ENCODE measurements around the gene ABTB2.
"Not testable (repeated sequence)": the region's sequence is repeated elsewhere in the genome, so short reads cannot be mapped to it uniquely, and the experiment has no call there.

The ABTB2 gene

GRCh38 chr11:34218756-34219155 is 139.1 kb downstream of the ABTB2 start:
- in situ Hi-C loops (cut with MboI; ENCODE audit: low sequenced_read_pairs) = not testable (repeated sequence)

GRCh38 chr11:34218067-34218466 is 139.7 kb downstream of the ABTB2 start:
- in situ Hi-C loops (cut with MboI; ENCODE audit: low sequenced_read_pairs) = no loop called here

DNA sequence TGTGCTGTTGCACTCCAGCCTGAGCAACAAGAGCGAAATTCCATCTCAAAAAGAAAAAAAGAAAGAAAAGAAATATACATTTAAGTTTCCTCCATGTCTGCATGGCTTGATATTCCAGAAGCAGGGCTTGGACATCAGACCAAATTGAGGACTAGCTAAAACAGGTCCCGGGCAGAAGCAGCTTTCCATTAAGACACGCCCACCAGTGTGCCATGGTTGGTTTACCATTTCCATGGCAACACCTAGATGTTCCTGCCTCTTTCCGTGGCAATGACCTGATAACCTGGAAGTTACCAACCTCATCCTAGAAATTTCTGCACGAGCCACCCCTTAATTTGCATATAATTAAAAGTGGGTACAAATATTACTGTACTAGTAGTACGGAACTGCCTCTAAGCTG is 141.1 kb downstream of the ABTB2 start:
- in situ Hi-C loops (cut with MboI; ENCODE audit: low sequenced_read_pairs) = no loop called here

DNA sequence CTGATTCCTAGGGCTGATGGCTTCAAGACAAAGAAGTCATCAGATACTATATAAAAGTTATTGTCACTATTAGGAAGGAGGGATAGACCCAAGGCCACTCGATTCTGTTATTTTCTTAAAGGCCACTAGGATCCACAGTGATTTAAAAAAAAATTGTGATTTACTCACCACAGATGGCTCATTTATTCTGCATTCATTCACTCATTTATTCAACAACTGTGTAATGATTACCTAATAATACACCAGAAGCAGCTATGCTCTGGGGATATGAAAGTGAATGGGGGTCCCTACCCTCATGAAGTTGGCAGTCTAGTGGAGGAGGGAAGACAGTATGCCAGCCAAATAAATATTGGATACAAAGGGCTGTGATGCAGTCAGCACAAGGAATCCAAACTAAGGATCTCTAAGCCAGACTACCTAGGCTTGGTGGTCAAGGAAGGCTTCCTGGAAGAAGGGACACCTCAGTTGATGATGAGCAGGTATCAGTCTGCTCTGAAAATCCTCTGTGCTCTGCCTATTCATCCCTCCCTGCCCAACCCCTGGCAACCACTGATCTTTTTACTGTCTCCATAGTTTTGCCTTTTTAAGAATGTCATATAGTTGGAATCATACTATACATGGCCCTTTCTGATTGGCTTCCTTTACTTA is 141.9 kb downstream of the ABTB2 start:
- in situ Hi-C loops (cut with MboI; ENCODE audit: low sequenced_read_pairs) = no loop called here

DNA sequence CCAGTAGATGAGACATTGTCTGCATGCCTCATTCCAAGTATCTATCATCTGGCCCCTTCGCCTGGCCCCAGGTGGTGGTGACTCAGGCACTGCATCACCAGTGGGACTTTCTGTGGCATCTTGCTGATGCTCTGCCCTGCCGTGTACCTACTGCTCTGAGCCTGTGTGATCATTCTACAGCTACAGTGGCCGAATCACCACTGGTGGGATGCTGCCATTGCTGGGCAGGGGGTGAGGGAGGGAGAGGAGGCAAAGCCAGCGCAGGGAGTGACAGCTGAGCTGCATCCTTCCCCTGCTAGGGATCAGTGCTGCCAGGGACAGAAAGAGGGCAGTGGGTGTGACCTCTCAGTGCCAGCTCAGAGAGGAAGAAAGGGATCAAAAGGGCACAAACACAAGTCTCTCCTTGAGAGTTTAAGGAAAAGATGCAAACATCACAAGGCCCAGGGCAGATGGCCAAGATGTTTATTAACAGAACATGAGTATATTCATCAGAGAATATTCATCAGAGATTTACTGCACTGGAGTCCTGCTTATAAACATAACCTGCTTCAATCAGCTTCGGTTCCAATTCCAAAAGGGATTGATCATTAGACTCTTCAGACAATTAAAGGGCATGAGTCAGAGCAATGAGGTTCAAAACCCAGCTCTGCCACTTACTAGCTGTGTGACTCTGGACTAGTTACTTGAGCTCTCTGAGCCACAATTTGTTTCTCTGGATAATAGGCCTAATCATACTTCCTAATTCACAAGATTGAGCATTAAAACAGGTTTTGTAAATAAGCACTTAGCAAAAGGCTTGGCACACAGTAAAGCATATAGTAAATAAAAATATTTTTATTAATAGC is 142.6 kb downstream of the ABTB2 start:
- in situ Hi-C loops (cut with MboI; ENCODE audit: low sequenced_read_pairs) = no loop called here

DNA sequence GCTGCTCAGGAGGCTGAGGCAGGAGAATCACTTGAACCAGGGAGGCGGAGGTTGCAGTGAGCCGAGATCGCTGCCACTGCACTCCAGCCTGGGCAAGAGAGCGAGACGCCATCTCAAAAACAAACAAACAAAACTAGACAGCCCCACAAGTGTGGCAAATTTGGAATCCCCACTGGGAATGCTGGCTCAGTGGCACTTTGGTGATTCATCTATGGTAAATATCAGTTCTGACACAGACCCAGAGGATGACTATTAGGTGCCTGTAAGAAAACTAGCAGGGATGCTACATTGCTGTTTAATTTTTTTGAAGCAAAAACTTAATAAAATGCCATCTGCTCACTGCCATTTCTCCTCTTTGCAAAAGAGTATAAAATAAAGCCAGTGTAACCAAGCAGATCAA is 144.4 kb downstream of the ABTB2 start:
- in situ Hi-C loops (cut with MboI; ENCODE audit: low sequenced_read_pairs) = no loop called here

DNA sequence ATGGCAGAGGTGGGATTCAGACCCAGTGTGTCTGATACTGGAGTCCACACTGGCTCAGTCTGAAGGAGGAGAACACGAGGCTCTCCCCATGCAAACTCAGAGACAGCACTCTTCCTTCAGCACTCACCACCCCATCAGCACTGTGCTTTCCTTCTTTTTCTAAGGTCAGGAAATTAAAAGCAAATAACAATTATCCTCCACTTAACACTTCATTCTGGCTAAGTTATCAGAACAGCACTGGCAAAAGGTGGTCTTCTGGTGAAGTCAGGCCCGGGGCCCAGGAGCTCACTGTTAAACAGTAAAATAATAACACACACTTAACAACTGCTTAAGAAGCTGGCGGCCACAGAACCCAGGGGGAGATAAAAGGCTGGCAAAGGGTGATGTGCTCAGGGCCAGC is 145.2 kb downstream of the ABTB2 start:
- in situ Hi-C loops (cut with MboI; ENCODE audit: low sequenced_read_pairs) = no loop called here

- in situ Hi-C loops (cut with MboI; ENCODE audit: low sequenced_read_pairs) = no loop called here
Measured at GRCh38 chr11:34209809-34210208, 148.0 kb downstream of the ABTB2 start.

DNA sequence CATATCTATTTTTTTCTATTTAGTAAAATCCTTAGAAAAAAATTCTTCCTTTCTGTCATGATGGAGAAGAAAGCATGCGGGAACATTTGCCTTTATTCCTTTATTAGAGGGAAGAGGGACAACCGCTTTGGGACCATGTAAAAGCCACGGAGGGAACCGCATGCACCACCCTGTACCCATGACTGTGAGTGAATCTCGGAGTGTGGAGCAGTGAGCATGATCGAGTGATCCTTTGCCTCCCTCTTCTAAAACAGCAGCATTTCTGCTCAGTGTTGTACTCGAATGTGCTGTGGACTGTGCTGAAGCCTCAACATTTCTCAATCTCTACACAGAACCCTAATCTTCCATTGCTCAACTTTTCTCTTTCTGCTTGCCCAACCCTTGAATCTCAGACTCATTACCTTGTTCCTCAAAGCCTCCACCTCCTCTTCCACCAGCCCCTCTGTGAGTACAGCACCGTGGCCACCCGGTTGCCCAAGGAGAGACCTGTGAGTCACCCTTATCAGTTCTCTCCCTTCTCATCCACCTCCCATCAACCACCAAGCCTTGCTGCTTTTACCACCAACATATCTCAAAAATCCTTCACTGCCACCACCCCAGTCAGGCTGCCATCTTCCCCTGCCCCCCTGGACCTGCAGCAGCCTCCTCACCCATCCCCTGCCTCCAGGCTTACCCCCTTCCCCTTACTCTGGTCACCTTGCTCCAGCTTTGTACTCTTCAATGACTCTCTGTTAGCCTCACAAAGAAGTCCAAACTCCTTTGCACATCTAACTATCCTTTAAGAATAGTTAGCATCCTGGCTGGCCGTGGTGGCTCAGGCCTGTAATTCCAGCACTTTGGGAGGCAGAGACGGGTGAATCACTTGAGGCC is 149.3 kb downstream of the ABTB2 start:
- in situ Hi-C loops (cut with MboI; ENCODE audit: low sequenced_read_pairs) = no loop called here

DNA sequence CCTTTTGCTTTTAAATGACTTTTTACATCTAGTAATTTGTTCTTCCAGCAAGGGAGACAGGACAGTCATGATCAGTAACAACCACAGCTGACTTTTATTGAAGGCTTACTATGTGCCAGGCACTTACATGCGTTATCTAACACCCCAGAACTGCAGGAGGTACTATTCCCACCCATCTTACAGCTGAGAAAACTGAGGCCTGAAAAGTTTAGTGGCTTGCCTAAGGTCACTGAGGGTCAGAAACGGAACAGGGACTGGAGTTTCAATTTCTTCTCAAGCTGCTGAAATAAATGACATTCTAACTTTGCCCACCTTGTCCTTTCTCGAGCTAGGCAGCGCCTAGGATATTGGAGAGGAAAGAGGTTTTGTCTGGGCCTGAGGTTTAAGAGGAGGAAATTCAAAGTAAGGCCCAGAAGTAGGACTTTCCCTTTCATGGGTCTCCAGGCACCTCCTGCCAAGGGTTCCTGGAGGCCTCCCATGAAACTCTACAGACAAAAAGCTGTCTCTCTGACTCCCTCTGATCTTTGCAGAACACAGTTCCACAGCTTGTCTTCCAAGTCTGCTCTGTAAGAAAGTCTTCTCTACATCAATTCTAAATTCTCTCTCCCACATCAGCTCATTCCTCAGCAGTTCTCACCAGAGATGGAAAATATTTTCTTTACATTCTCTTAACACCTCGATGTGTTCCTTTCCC is 150.2 kb downstream of the ABTB2 start:
- in situ Hi-C loops (cut with MboI; ENCODE audit: low sequenced_read_pairs) = no loop called here

- in situ Hi-C loops (cut with MboI; ENCODE audit: low sequenced_read_pairs) = no loop called here
Measured at GRCh38 chr11:34206407-34207300, 151.2 kb downstream of the ABTB2 start.

DNA sequence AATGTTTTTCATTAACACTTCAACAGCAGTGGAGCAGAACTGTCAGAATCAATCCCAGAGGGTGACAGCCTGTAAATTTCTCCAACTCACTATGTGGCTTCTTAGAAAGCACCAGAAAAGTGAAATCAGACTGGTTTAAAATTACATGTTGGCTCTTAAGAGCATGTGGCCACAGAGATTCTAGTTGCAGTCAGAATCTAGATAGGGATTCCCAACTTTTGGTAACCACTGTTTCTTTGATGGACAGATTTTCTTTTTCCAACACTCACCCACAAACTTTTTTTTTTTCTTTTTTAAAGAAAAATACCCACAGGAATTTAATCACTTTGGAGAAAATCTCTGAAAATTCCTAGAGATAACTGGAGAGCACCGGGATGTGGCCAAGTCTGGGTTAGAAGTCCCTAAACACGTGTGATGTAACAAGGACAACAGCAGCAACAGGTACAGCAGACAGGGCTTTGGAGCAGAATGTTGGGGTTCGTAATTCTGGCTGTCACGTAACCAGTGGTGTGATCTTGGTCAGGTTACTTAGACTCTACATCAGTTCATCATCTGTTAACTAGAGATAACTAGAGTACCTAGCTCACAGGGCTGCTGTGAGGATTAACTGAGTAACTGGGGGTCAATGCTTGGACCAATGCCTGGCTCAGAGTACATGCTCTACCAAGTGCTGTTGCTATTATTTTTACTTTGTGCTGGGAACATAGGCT is 152.3 kb downstream of the ABTB2 start:
- in situ Hi-C loops (cut with MboI; ENCODE audit: low sequenced_read_pairs) = no loop called here

- in situ Hi-C loops (cut with MboI; ENCODE audit: low sequenced_read_pairs) = no loop called here
Measured at GRCh38 chr11:34204396-34205279, 153.2 kb downstream of the ABTB2 start.

GRCh38 chr11:34203377-34203871 is 154.4 kb downstream of the ABTB2 start:
- in situ Hi-C loops (cut with MboI; ENCODE audit: low sequenced_read_pairs) = no loop called here

- in situ Hi-C loops (cut with MboI; ENCODE audit: low sequenced_read_pairs) = no loop called here
Measured at GRCh38 chr11:34201129-34201528, 156.7 kb downstream of the ABTB2 start.

- in situ Hi-C loops (cut with MboI; ENCODE audit: low sequenced_read_pairs) = no loop called here
Measured at GRCh38 chr11:34199525-34199924, 158.3 kb downstream of the ABTB2 start.

GRCh38 chr11:34198523-34198922 is 159.3 kb downstream of the ABTB2 start:
- in situ Hi-C loops (cut with MboI; ENCODE audit: low sequenced_read_pairs) = no loop called here

- in situ Hi-C loops (cut with MboI; ENCODE audit: low sequenced_read_pairs) = no loop called here
Measured at GRCh38 chr11:34197256-34197655, 160.6 kb downstream of the ABTB2 start.

All from hTERT RPE-1 (cell line).